Measurements from ENCODE around the gene SHOX. TPM values are rescaled to one million over a fixed set of nuclear protein-coding genes. Genes with fewer than 3 reads are reported as not detected.

The SHOX gene
- polyA plus RNA-seq, 1 of the 3 experiments (the other 2 are of a cell fraction) = not detected

DNA sequence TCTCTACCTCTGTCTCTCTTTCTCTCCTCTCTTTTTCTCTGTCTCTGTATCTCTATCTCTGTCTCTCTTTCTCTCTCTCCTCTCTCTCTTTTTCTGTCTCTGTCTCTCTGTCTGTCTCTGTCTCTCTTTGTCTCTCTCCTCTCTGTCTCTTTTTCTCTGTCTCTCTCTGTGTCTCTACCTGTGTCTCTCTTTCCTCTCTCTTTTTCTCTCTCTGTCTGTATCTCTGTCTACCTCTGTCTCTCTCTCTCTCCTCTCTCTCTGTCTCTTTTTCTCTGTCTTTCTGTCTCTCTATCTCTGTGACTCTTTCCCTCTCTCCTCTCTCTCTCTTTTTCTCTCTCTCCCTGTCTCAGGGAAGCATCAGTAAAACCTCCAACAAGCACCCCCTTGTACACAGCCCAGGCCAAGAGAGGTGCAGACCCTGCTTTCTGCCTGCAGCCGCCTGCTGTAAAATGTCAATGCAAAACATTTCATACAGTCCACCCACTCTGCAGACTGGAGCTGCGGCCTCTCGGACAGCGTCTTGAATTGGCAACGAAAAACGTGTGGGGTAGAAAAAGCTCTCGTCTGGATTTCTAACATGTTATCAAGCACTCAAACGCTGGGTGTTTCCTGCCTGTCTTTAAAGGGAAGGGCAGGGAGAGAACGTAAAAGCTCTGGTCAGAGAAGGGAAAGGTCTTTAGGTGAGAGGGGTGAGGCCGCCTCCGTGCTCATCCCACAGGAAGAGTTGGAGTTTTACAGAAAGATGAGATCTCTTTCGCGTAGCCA is 3.7 kb upstream of the SHOX start:
- Histone ChIP-seq H3K36me3 (replicated peaks in 1 of 2; ENCODE audit: control insufficient read depth in 1 of 2, insufficient read depth in 2 of 2, low read length in 1 of 2) (no peaks in the 10 kb centered on the region), H2AFZ (ENCODE audit: low read depth) (no peak overlapping the region), H3K4me3 (ENCODE audit: low read depth in 2 of 2, low read length in 1 of 2) (no peak overlapping the region), H3K79me2 (ENCODE audit: insufficient read depth) (no peaks in the 10 kb centered on the region), H3K27ac (ENCODE audit: low read depth in 2 of 2, low read length in 1 of 2) (no peak overlapping the region), H3K9me2 (no peaks in the 10 kb centered on the region), H3K4me2 (no peak overlapping the region), H4K20me1 (ENCODE audit: insufficient read depth) (no peaks in the 10 kb centered on the region), H3K4me1 (ENCODE audit: control insufficient read depth in 1 of 2, insufficient read depth in 2 of 2, low read depth in 1 of 2, low read length in 1 of 2) (no peaks in the 10 kb centered on the region), H3K27me3 (ENCODE audit: insufficient read depth) (peaks cover 16% of the 10 kb centered on the region; the same call in 1 of the 2 replicates), H3F3A (replicated peaks; ENCODE audit: insufficient read depth) (no peaks in the 10 kb centered on the region), H3K9me3 (no peaks in the 10 kb centered on the region), H3K9ac (no peak overlapping the region)
- ChIA-PET POLR2A (no interaction called here), CTCF (no interaction called here)
- TF ChIP-seq CHD2 (IDR thresholded peaks at IDR 0.05; ENCODE audit: low read length, partially characterized antibody) (no peak), EZH2phosphoT487 (IDR thresholded peaks at IDR 0.05; ENCODE audit: borderline replicate concordance, low read depth) (no peak), FOXJ3 (CRISPR knock-in tag; IDR thresholded peaks at IDR 0.05) (no peak), MEF2A (IDR thresholded peaks at IDR 0.05; ENCODE audit: borderline replicate concordance, low read depth) (no peak), FOXM1 (IDR thresholded peaks at IDR 0.05; ENCODE audit: low read depth) (no peak), TEAD4 (IDR thresholded peaks at IDR 0.05; ENCODE audit: borderline replicate concordance, insufficient read depth) (no peak), SMC3 (IDR thresholded peaks at IDR 0.05; ENCODE audit: low read depth, low read length) (no peak), EP300 (IDR thresholded peaks at IDR 0.05; ENCODE audit: borderline replicate concordance in 1 of 2, low read depth in 1 of 2, low read length in 1 of 2) (no peak), RAD21 (IDR thresholded peaks at IDR 0.05; ENCODE audit: low read length) (no peak), SIN3A (IDR thresholded peaks at IDR 0.05; ENCODE audit: borderline replicate concordance, low read depth, low read length) (no peak)
- TF ChIP-seq, protein P1, sequence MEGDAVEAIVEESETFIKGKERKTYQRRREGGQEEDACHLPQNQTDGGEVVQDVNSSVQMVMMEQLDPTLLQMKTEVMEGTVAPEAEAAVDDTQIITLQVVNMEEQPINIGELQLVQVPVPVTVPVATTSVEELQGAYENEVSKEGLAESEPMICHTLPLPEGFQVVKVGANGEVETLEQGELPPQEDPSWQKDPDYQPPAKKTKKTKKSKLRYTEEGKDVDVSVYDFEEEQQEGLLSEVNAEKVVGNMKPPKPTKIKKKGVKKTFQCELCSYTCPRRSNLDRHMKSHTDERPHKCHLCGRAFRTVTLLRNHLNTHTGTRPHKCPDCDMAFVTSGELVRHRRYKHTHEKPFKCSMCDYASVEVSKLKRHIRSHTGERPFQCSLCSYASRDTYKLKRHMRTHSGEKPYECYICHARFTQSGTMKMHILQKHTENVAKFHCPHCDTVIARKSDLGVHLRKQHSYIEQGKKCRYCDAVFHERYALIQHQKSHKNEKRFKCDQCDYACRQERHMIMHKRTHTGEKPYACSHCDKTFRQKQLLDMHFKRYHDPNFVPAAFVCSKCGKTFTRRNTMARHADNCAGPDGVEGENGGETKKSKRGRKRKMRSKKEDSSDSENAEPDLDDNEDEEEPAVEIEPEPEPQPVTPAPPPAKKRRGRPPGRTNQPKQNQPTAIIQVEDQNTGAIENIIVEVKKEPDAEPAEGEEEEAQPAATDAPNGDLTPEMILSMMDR (IDR thresholded peaks at IDR 0.05) = no peak
- TF ChIP-seq, protein P2, sequence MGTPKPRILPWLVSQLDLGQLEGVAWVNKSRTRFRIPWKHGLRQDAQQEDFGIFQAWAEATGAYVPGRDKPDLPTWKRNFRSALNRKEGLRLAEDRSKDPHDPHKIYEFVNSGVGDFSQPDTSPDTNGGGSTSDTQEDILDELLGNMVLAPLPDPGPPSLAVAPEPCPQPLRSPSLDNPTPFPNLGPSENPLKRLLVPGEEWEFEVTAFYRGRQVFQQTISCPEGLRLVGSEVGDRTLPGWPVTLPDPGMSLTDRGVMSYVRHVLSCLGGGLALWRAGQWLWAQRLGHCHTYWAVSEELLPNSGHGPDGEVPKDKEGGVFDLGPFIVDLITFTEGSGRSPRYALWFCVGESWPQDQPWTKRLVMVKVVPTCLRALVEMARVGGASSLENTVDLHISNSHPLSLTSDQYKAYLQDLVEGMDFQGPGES (IDR thresholded peaks at IDR 0.05; ENCODE audit: low read depth, low read length) = no peak
- DNase-seq = no peak
- 6% methylated on average over 13 of the region's 13 CpGs for whole genome bisulfite sequencing (ENCODE audit: low lambda C conversion rate)

DNA sequence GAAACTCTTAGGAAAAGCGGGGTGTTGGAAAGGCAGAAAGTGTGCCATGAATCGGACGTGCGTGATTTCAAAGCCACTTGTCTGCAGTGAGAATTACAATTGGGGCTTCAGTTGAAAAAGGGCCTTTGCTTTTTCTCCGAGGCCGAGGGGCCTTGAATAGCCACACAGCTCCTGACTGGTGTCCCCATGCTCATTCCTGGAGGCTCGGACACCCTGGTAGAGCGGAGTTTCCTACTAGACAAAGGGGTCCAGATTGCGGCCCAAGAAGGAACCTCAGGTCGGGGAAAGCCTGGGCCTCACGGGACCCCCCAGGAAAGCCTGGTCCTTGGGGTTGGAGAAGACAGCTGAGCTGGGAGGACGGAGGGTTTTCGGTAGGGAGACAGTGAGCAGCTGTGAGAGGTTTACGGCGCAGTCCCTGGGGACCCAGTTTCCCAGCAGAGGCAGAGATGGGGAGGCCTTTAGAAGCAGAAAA is 3.0 kb upstream of the SHOX start:
- H3K9me3 ChIP-seq = no peaks in the 10 kb centered on the region
- POLR2A ChIA-PET = no interaction called here
- TF ChIP-seq JUND (IDR thresholded peaks at IDR 0.05) = no peak
- no peak for TF ChIP-seq GABPA (IDR thresholded peaks at IDR 0.05; ENCODE audit: low read depth)
- no peak for TF ChIP-seq TAF1 (IDR thresholded peaks at IDR 0.05; ENCODE audit: borderline replicate concordance, low read depth, low read length)
- TF ChIP-seq, protein P1 (IDR thresholded peaks at IDR 0.05) = no peak
- no peak for TF ChIP-seq TEAD4 (IDR thresholded peaks at IDR 0.05; ENCODE audit: borderline replicate concordance, insufficient read depth)
- no peak for TF ChIP-seq MXI1 (IDR thresholded peaks at IDR 0.05; ENCODE audit: low read depth, low read length)
- no peak for TF ChIP-seq GATA2 (CRISPR knock-in tag; IDR thresholded peaks at IDR 0.05)
- TF ChIP-seq, protein P2 (IDR thresholded peaks at IDR 0.05; ENCODE audit: low read depth, low read length) = no peak
- no peaks in the 10 kb centered on the region for H3K9me2 ChIP-seq
- H3K27ac ChIP-seq (ENCODE audit: low read depth in 2 of 2, low read length in 1 of 2) = no peak overlapping the region
- H3F3A ChIP-seq (replicated peaks; ENCODE audit: insufficient read depth) = no peaks in the 10 kb centered on the region
- no peaks in the 10 kb centered on the region for H3K4me1 ChIP-seq (ENCODE audit: control insufficient read depth in 1 of 2, insufficient read depth in 2 of 2, low read depth in 1 of 2, low read length in 1 of 2)
- no peak overlapping the region for H2AFZ ChIP-seq (ENCODE audit: low read depth)
- 7% methylated on average over 15 of the region's 15 CpGs for WGBS (ENCODE audit: low lambda C conversion rate)
- DNase-seq = no peak
- H3K4me3 ChIP-seq (ENCODE audit: low read depth in 2 of 2, low read length in 1 of 2) = no peak overlapping the region
- H3K36me3 ChIP-seq (replicated peaks in 1 of 2; ENCODE audit: control insufficient read depth in 1 of 2, insufficient read depth in 2 of 2, low read length in 1 of 2) = no peaks in the 10 kb centered on the region
- peaks cover 23% of the 10 kb centered on the region for H3K27me3 ChIP-seq (ENCODE audit: insufficient read depth)
- CTCF ChIA-PET = no interaction called here
- H3K79me2 ChIP-seq (ENCODE audit: insufficient read depth) = no peaks in the 10 kb centered on the region
- H3K9ac ChIP-seq = no peak overlapping the region
- H3K4me2 ChIP-seq = no peak overlapping the region
- no peaks in the 10 kb centered on the region for H4K20me1 ChIP-seq (ENCODE audit: insufficient read depth)

Data from SK-N-SH (cell line).